ENCODE results near the gene C1orf216. TPM values are rescaled to one million over a fixed set of nuclear protein-coding genes. Genes with fewer than 3 reads are reported as not detected.

C1orf216 gene
- total and polyA plus RNA-seq, 2 of the 8 experiments (the other 6 are each of a cell fraction or from before 2014, with no cell fraction given) = 7.5 to 10.8 TPM

GRCh38 chr1:35674111-35674510 is 44.6 kb downstream of the C1orf216 start (continued):
- no peak for TF ChIP-seq SP4 (IDR thresholded peaks at IDR 0.05; ENCODE audit: low read length)
- no peak for TF ChIP-seq MAFK (IDR thresholded peaks at IDR 0.05; ENCODE audit: low read depth, low read length)
- no peak for TF ChIP-seq SIX5 (IDR thresholded peaks at IDR 0.05; ENCODE audit: low read depth, low read length)
- no peak for TF ChIP-seq RBBP5 (IDR thresholded peaks at IDR 0.05; ENCODE audit: borderline replicate concordance, low read depth, low read length)
- no peak for TF ChIP-seq EP300 (IDR thresholded peaks at IDR 0.05; ENCODE audit: borderline replicate concordance in 1 of 2, low read depth in 2 of 2, low read length in 2 of 2)
